Measurements from ENCODE around the gene RAD50. TPM values are rescaled to one million over a fixed set of nuclear protein-coding genes. Genes with fewer than 3 reads are reported as not detected.
A peak's percentile ranks its signal among the peaks of the same experiment; 100 is the strongest.

Gene RAD50
- total and polyA plus RNA-seq, 4 experiments from 2014 or later = 6.9 to 36.2 (median 34.2) TPM

GRCh38 chr5:132601071-132601728, 44.4 kb downstream of the RAD50 start:
- H3K4me1 Mint-ChIP-seq = no peaks in the 10 kb centered on the region
- H3K27me3 ChIP-seq (ENCODE audit: insufficient read depth, low read length) = no peaks in the 10 kb centered on the region
- no peak overlapping the region for H3K4me3 ChIP-seq (ENCODE audit: low read length in 2 of 2)
- no peak overlapping the region for H3K4me3 Mint-ChIP-seq
- ChIA-PET POLR2A (ENCODE audit: partially characterized antibody) (no interaction called here), CTCF (ENCODE audit: partially characterized antibody) (interaction anchor here (1.5 kb wide), 1 partner anchor 219 kb away, joined by 4 read pairs; no protein-coding TSS in a partner anchor)
- peaks cover 51 to 66% of the 10 kb centered on the region in 2 donors for H3K36me3 Mint-ChIP-seq
- H3K4me1 ChIP-seq (ENCODE audit: insufficient read depth, low read length) = no peaks in the 10 kb centered on the region
- intact Hi-C loops (cut with micrococcal nuclease) = no loop called here
- H3K36me3 ChIP-seq (ENCODE audit: insufficient read depth, low read length) = peaks cover 22% of the 10 kb centered on the region
- no peak for DNase-seq
- no peaks in the 10 kb centered on the region for H3K27me3 Mint-ChIP-seq
- no peak overlapping the region for H3K27ac ChIP-seq (ENCODE audit: low read depth, low read length)
- H3K9me3 Mint-ChIP-seq = no peaks in the 10 kb centered on the region
- peak overlapping the region in 1 of 7 donors; percentile 27 for H3K27ac Mint-ChIP-seq
- no peaks in the 10 kb centered on the region for H3K9me3 ChIP-seq (ENCODE audit: control insufficient read depth in 1 of 2, low read length in 2 of 2)

GRCh38 chr5:132607095-132607494, 50.3 kb downstream of the RAD50 start:
- intact Hi-C loops (cut with micrococcal nuclease) = no loop called here
- H3K36me3 ChIP-seq (ENCODE audit: insufficient read depth, low read length) = peaks cover 16% of the 10 kb centered on the region
- CTCF ChIA-PET (ENCODE audit: partially characterized antibody) = no interaction called here

GRCh38 chr5:132608107-132608506, 51.3 kb downstream of the RAD50 start:
- peaks cover 0 to 4% (median 0%) of the 10 kb centered on the region in 8 donors for H3K9me3 Mint-ChIP-seq
- no peaks in the 10 kb centered on the region for H3K9me3 ChIP-seq (ENCODE audit: control insufficient read depth in 1 of 2, low read length in 2 of 2)
- H3K27me3 ChIP-seq (ENCODE audit: insufficient read depth, low read length) = no peaks in the 10 kb centered on the region
- H3K27ac Mint-ChIP-seq = no peak overlapping the region
- no peak overlapping the region for H3K4me3 ChIP-seq (ENCODE audit: low read length in 2 of 2)
- CTCF ChIA-PET (ENCODE audit: partially characterized antibody) = no interaction called here
- H3K4me1 ChIP-seq (ENCODE audit: insufficient read depth, low read length) = no peaks in the 10 kb centered on the region
- no peaks in the 10 kb centered on the region for H3K27me3 Mint-ChIP-seq
- no peak overlapping the region for H3K27ac ChIP-seq (ENCODE audit: low read depth, low read length)
- no peaks in the 10 kb centered on the region for H3K4me1 Mint-ChIP-seq
- POLR2A ChIA-PET (ENCODE audit: partially characterized antibody) = no interaction called here
- intact Hi-C loops (cut with micrococcal nuclease) = no loop called here
- H3K36me3 ChIP-seq (ENCODE audit: insufficient read depth, low read length) = peaks cover 16% of the 10 kb centered on the region
- DNase-seq = no peak
- H3K36me3 Mint-ChIP-seq = peaks cover 66 to 72% of the 10 kb centered on the region in 2 donors
- H3K4me3 Mint-ChIP-seq = no peak overlapping the region

More at GRCh38 chr5:132607095-132607494, 50.3 kb downstream of the RAD50 start:
- no peaks in the 10 kb centered on the region for H3K9me3 ChIP-seq (ENCODE audit: control insufficient read depth in 1 of 2, low read length in 2 of 2)
- H3K27ac ChIP-seq (ENCODE audit: low read depth, low read length) = no peak overlapping the region
- POLR2A ChIA-PET (ENCODE audit: partially characterized antibody) = no interaction called here
- Mint-ChIP-seq H3K4me1 (no peaks in the 10 kb centered on the region), H3K4me3 (no peak overlapping the region), H3K27ac (peak overlapping the region in 1 of 7 donors; percentile 15), H3K9me3 (peaks cover 0 to 4% (median 0%) of the 10 kb centered on the region in 8 donors), H3K36me3 (peaks cover 68 to 75% of the 10 kb centered on the region in 2 donors), H3K27me3 (no peaks in the 10 kb centered on the region)
- DNase-seq = no peak
- H3K4me3 ChIP-seq (ENCODE audit: low read length in 2 of 2) = no peak overlapping the region
- H3K4me1 ChIP-seq (ENCODE audit: insufficient read depth, low read length) = no peaks in the 10 kb centered on the region
- H3K27me3 ChIP-seq (ENCODE audit: insufficient read depth, low read length) = no peaks in the 10 kb centered on the region

GRCh38 chr5:132611965-132612364, 55.2 kb downstream of the RAD50 start:
- no peak overlapping the region for H3K27ac ChIP-seq (ENCODE audit: low read depth, low read length)
- peaks cover 24% of the 10 kb centered on the region for H3K36me3 ChIP-seq (ENCODE audit: insufficient read depth, low read length)
- intact Hi-C loops (cut with micrococcal nuclease) = loop anchor here (10.0 kb wide), 1 partner anchor 87 kb away; no protein-coding TSS in a partner anchor
- Mint-ChIP-seq H3K27ac (no peak overlapping the region), H3K4me3 (no peak overlapping the region), H3K36me3 (peaks cover 47 to 64% of the 10 kb centered on the region in 2 donors), H3K9me3 (peaks cover 0 to 4% (median 0%) of the 10 kb centered on the region in 8 donors), H3K27me3 (no peaks in the 10 kb centered on the region), H3K4me1 (no peaks in the 10 kb centered on the region)
- DNase-seq = no peak
- POLR2A ChIA-PET (ENCODE audit: partially characterized antibody) = no interaction called here
- H3K27me3 ChIP-seq (ENCODE audit: insufficient read depth, low read length) = no peaks in the 10 kb centered on the region
- H3K9me3 ChIP-seq (ENCODE audit: control insufficient read depth in 1 of 2, low read length in 2 of 2) = no peaks in the 10 kb centered on the region
- no peak overlapping the region for H3K4me3 ChIP-seq (ENCODE audit: low read length in 2 of 2)
- CTCF ChIA-PET (ENCODE audit: partially characterized antibody) = no interaction called here
- H3K4me1 ChIP-seq (ENCODE audit: insufficient read depth, low read length) = no peaks in the 10 kb centered on the region

GRCh38 chr5:132612846-132613245, 56.1 kb downstream of the RAD50 start:
- ChIA-PET POLR2A (ENCODE audit: partially characterized antibody) (no interaction called here), CTCF (ENCODE audit: partially characterized antibody) (interaction anchor here (1.0 kb wide), 1 partner anchor 20 kb away, joined by 5 read pairs; no protein-coding TSS in a partner anchor)
- Histone ChIP-seq H3K4me1 (ENCODE audit: insufficient read depth, low read length) (no peaks in the 10 kb centered on the region), H3K9me3 (ENCODE audit: control insufficient read depth in 1 of 2, low read length in 2 of 2) (no peaks in the 10 kb centered on the region), H3K27me3 (ENCODE audit: insufficient read depth, low read length) (no peaks in the 10 kb centered on the region), H3K27ac (ENCODE audit: low read depth, low read length) (no peak overlapping the region), H3K4me3 (ENCODE audit: low read length in 2 of 2) (no peak overlapping the region), H3K36me3 (ENCODE audit: insufficient read depth, low read length) (peaks cover 22% of the 10 kb centered on the region)
- intact Hi-C loops (cut with micrococcal nuclease) = loop anchor here (10.0 kb wide), 1 partner anchor 88 kb away; no protein-coding TSS in a partner anchor
- H3K27me3 Mint-ChIP-seq = no peaks in the 10 kb centered on the region
- H3K4me1 Mint-ChIP-seq = no peaks in the 10 kb centered on the region
- DNase-seq = no peak
- peaks cover 48 to 68% of the 10 kb centered on the region in 2 donors for H3K36me3 Mint-ChIP-seq
- no peak overlapping the region for H3K4me3 Mint-ChIP-seq
- H3K27ac Mint-ChIP-seq = peak overlapping the region in 1 of 7 donors; percentile 23
- H3K9me3 Mint-ChIP-seq = peaks cover 0 to 4% (median 0%) of the 10 kb centered on the region in 8 donors

- DNase-seq = no peak
- peaks cover 46 to 58% of the 10 kb centered on the region in 2 donors for H3K36me3 Mint-ChIP-seq
- H3K4me3 Mint-ChIP-seq = no peak overlapping the region
- no peak overlapping the region for H3K4me3 ChIP-seq (ENCODE audit: low read length in 2 of 2)
- POLR2A ChIA-PET (ENCODE audit: partially characterized antibody) = no interaction called here
- no peaks in the 10 kb centered on the region for H3K9me3 Mint-ChIP-seq
- H3K36me3 ChIP-seq (ENCODE audit: insufficient read depth, low read length) = peaks cover 3% of the 10 kb centered on the region
- CTCF ChIA-PET (ENCODE audit: partially characterized antibody) = no interaction called here
- no peaks in the 10 kb centered on the region for H3K9me3 ChIP-seq (ENCODE audit: control insufficient read depth in 1 of 2, low read length in 2 of 2)
- no peaks in the 10 kb centered on the region for H3K4me1 ChIP-seq (ENCODE audit: insufficient read depth, low read length)
- H3K4me1 Mint-ChIP-seq = no peaks in the 10 kb centered on the region
- no peaks in the 10 kb centered on the region for H3K27me3 Mint-ChIP-seq
- H3K27me3 ChIP-seq (ENCODE audit: insufficient read depth, low read length) = no peaks in the 10 kb centered on the region
- peak overlapping the region in 1 of 7 donors; percentile 53 for H3K27ac Mint-ChIP-seq
- intact Hi-C loops (cut with micrococcal nuclease) = no loop called here
- no peak overlapping the region for H3K27ac ChIP-seq (ENCODE audit: low read depth, low read length)
Observed at GRCh38 chr5:132621699-132622098, 64.9 kb downstream of the RAD50 start.

GRCh38 chr5:132622608-132623007, 65.8 kb downstream of the RAD50 start:
- H3K27me3 Mint-ChIP-seq = no peaks in the 10 kb centered on the region
- ChIA-PET POLR2A (ENCODE audit: partially characterized antibody) (no interaction called here), CTCF (ENCODE audit: partially characterized antibody) (no interaction called here)
- H3K4me1 ChIP-seq (ENCODE audit: insufficient read depth, low read length) = no peaks in the 10 kb centered on the region
- no peaks in the 10 kb centered on the region for H3K9me3 Mint-ChIP-seq
- no peak overlapping the region for H3K4me3 ChIP-seq (ENCODE audit: low read length in 2 of 2)
- no peak overlapping the region for H3K27ac ChIP-seq (ENCODE audit: low read depth, low read length)
- peak overlapping the region in 1 of 7 donors; percentile 4 for H3K27ac Mint-ChIP-seq
- no peaks in the 10 kb centered on the region for H3K27me3 ChIP-seq (ENCODE audit: insufficient read depth, low read length)
- peaks cover 44 to 54% of the 10 kb centered on the region in 2 donors for H3K36me3 Mint-ChIP-seq
- intact Hi-C loops (cut with micrococcal nuclease) = no loop called here
- peaks cover 0 to 1% (median under 1%) of the 10 kb centered on the region in 4 donors for H3K4me1 Mint-ChIP-seq
- no peaks in the 10 kb centered on the region for H3K36me3 ChIP-seq (ENCODE audit: insufficient read depth, low read length)
- H3K4me3 Mint-ChIP-seq = no peak overlapping the region
- H3K9me3 ChIP-seq (ENCODE audit: control insufficient read depth in 1 of 2, low read length in 2 of 2) = no peaks in the 10 kb centered on the region
- DNase-seq = no peak

Measured in CD4-positive, alpha-beta memory T cell (primary cell).